Measurements from ENCODE around the gene MUC5B.
"Not testable (repeated sequence)": the region's sequence is repeated elsewhere in the genome, so short reads cannot be mapped to it uniquely, and the experiment has no call there.

- not testable (repeated sequence) for TF ChIP-seq POLR2A, POLR2AphosphoS5, CTCF (IDR thresholded peaks at IDR 0.05)
Measured at GRCh38 chr11:1191786-1192470, 30.9 kb upstream of the MUC5B start.
